GM18909 (cell line): ENCODE results near the gene NPAS1.

Experiments used
- ATAC-seq: cut with Tn5 transposase; IDR thresholded peaks from one replicate; pipeline ENCODE4 v1.9.1; 2021; ENCODE audit warnings: mild to moderate bottlenecking; ENCODE audit not compliant: unreplicated experiment, poor library complexity

Gene NPAS1

DNA sequence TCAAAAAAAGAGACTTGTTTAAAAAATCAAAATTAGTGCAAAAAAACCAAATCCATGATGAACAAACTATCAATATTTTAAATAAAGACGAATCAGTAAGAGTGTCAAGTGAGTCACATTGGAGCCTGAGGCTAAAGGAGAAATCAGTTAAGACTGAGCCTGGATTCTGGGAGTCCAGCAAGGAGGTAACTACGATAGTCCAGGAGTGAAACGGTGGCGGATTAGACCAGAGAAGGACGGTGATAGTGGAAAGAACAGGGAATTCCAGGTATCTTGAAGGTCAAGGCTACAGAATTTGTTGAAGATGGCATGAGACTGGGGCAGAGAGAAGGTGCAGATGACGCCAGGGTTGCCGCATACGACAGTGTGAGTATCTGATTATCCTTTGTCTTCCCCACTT lies 7.0 kb upstream of the NPAS1 start:
- ATAC-seq, result no peak

DNA sequence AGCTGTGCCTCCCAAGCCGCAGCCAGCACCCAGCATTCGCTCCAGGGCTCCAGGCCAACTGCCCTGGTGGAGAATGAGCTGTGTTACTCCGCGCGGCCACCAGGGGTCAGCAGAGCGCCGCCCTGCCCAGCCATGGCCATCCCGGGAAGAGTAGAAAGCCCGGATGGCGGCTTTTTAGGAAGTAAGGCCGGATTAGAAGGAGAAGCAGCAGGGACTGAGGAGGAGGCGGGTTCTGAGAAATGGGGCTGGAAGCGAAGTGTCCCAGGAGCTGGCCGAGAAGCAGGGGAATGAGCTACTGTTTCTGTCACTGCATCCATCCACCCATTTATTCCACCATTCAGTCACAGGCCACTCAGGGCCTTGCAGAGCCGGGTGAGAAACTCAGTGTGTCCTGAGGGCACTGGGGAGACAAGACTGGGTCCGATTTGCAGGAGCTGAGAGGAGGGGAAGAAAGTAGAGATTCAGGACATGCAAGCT lies 6.6 kb upstream of the NPAS1 start:
- no peak for ATAC-seq

- ATAC-seq, result no peak
Observed at GRCh38 chr19:47018923-47019322, 714 bp upstream of the NPAS1 start.

GRCh38 chr19:47020132-47020805 lies 632 bp downstream of the NPAS1 start:
- ATAC-seq, result no peak

GRCh38 chr19:47020992-47021496 lies 1.4 kb downstream of the NPAS1 start:
- no peak for ATAC-seq

DNA sequence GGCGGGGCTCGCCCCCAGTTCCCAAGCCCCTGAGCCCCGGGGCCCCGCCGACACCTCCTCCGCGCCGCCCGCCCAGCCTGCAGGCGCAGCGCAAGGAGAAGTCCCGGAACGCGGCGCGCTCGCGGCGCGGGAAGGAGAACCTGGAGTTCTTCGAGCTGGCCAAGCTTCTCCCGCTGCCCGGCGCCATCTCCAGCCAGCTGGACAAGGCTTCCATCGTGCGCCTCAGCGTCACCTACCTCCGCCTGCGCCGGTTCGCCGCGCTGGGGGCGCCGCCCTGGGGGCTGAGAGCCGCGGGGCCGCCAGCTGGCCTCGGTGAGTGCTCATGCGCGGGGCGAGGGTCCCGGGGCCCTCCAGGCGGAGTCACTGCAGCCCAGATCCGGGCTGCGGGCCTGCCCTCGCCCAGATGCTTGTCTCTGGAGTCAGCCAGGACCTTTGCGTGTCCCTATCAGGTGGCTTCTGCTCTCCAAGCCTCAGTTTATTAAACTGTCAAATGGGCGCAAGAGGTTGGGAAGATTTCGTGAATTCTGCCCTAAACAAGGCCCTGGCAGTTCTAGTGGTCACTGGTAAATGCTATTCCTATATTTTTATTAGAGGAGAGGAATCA lies 2.0 kb downstream of the NPAS1 start:
- ATAC-seq, result no peak

GRCh38 chr19:47022140-47022536 lies 2.5 kb downstream of the NPAS1 start:
- ATAC-seq, result no peak

DNA sequence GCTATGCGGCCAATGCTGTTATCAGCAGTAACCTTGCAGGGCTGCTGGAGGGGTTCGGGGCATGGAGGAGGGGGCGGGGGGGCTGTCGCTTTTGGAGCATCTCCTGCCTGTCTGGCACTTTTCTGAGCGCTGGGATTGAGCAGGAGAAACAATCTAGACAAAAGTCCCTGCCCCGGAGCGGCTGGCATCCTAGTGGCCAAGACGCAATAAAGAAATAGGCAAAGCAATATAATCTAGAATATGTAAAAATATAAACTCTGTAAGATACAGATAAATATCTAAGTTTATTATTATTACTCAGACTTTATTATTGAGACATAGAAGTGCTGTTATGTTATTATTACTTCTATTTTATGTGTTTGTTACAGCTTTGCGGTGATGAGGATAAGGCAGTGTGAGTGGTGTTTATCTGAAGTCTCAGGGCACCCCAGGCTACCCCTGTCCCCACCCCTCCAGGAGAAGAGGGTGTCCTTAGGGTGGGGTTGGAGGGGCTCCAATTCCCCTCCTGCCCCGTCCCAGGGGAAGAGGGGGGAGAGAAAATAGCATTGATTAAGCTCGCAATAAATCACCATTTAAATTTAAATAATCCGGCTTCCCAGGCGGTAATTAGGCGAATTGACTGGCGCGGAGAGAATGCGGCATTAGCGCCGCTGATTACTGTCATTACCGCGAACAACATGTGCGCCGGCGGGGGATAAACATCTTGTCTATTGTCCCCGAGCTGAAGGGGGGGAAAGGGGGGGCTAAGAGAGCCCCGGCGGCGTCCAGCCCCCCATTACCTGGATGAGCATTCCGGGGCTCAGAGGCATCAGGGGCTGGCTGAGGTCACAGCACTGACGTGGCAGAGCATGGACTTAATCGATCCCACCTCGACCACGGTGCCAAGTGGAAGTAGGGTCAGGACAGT lies 3.2 kb downstream of the NPAS1 start:
- ATAC-seq, result no peak

- ATAC-seq, result no peak
Observed at GRCh38 chr19:47023448-47023794, 3.8 kb downstream of the NPAS1 start.

DNA sequence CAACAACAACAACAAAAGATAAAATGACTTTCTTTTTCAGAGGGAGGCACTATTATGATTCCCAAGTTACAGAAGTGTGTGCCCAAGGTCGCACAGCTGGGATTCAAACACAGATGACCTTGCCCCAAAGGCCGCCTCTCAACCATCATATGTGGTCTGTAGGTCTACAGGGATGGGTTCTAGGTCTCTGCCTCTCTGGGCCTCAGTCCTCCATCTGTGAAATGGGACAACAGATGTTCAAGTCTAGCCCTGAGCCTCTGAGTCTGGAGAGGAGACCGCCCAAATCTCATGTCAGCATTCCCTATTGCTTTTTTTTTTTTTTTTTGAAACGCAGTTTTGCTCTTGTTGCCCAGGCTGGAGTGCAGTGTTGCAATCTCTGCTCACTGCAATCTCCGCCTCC lies 4.9 kb downstream of the NPAS1 start:
- no peak for ATAC-seq

GRCh38 chr19:47026156-47026555 lies 6.5 kb downstream of the NPAS1 start:
- ATAC-seq, result no peak

DNA sequence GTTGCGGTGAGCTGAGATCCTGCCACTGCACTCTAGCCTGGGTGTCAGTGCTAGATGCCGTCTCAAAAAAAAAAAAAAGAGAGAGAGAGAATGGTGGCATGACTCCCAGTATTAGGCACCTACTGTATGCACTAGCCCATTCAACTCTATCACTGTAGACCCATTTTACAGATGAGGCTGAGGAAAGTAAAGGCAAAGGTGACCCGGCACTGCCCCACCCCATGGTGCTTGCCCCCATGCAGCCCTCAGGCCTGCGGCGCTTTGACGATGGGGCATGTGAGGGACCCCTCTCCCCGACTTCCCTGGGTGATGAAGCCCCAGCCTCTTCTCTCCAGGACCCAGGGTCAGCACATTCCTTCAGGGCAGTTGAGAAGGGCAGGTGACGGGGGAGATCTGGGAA lies 7.3 kb downstream of the NPAS1 start:
- no peak for ATAC-seq

DNA sequence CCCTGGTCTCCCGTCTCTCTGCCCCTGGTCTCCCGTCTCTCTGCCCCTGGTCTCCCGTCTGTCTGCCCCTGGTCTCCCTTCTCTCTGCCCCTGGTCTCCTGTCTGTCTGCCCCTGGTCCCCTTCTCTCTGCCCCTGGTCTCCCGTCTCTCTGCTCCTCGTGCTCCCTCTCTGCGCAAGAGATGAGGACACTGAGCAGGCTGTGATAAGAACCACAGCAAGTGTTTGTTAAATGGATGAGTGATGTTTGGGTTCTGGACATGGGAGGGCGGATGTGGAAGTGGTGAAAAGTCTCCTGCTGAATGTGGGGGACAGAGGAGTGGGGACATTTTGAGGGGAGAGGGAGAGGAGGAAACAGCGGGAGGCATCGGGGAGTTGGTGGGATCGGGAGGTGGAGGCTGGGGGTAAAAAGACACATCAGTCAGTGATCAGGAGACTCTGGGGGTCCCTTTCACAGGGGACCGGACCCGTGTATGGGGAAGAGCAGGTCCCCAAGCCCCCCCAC lies 8.0 kb downstream of the NPAS1 start:
- ATAC-seq, result no peak

DNA sequence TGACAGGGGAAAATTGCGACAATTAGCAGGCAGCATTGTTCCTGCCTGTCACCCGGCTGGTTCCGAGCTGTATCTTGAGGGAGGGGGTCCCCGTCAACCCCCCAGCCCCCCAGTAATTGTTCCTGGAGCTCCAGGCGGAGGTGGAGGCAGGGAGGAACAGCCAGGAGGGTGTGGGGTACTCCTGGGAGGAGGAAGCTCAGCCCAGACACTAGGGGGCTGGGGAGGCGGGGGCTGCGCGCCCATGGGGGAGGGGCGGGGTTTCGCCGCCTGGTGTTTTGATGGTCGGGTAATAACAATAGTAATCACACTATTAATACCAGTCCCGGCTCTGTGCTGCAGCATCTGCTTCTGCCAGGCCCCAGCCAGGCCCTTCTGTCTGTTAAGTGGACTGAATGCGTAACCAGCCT lies 8.6 kb downstream of the NPAS1 start:
- no peak for ATAC-seq

- ATAC-seq, result no peak
Observed at GRCh38 chr19:47032171-47032811, 12.7 kb downstream of the NPAS1 start.

- peak; percentile 85 for ATAC-seq
Observed at GRCh38 chr19:47035127-47036096, 15.8 kb downstream of the NPAS1 start.

GRCh38 chr19:47036097-47036651 lies 16.5 kb downstream of the NPAS1 start:
- ATAC-seq, result peak; percentile 30

DNA sequence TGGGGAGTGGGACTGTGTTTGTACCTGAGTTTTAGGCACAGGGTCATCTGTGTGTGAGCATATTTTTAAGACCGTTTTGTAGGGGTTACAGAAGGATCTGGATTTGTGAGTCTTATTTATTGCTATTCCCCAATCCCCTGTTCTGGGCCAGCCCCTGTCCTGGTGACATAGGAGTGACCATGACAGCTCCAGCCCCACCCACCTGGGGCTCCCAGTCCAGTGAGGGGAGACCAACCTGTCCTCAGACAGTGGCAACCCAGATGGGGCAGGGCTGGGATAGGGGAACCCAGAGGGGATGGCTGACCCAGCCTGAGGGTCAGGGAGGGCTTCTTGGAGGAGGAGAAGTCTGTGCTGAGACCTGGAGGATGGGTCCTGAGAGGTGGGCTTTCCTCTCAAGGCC lies 18.1 kb downstream of the NPAS1 start:
- no peak for ATAC-seq
